ENCODE data around the gene MYOF. TPM values are rescaled to one million over a fixed set of nuclear protein-coding genes. Genes with fewer than 3 reads are reported as not detected.

MYOF gene
- polyA plus RNA-seq, 3 donors = 9.7 to 29.1 (median 14.5) TPM

DNA sequence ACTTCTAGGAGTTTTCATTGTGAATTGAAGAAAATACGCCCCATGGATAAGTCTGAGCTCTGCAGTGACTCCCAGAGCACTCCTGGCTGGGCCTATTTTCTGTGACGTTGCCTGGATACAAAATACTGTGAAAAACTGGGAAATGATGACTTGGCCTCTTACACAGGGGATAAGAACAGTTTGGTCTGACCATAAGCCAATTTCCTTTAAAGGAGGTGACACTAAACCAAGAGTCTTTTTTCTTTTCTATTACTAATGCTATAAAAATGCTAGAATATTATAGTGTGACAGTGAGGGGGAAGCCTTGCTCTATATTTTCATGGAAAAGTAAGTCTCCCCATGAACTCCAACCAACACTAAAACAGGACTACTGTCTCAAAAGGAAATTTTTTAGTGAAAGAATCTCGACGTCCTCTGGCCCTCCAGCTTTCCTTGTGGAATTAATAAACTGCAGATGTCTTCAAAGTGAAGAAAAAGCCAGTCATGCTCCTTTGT is 45.5 kb downstream of the MYOF start:
- Mint-ChIP-seq H3K4me1 (peaks cover 74% of the 10 kb centered on the region), H3K9me3 (no peaks in the 10 kb centered on the region), H3K27me3 (ENCODE audit: low read depth in 3 of 3) (no peaks in the 10 kb centered on the region), H3K4me3 (peak overlapping the region in 1 of 2 donors; percentile 42), H3K27ac (peak overlapping the region; percentile 93 to 98 (median 96)), H3K36me3 (peaks cover 24 to 30% of the 10 kb centered on the region in 2 donors)
- Histone ChIP-seq H3K9ac (ENCODE audit: insufficient read depth, low read length, poor library complexity, severe bottlenecking) (peak overlapping the region; percentile 62), H4K20me1 (ENCODE audit: insufficient read depth, low read length) (no peaks in the 10 kb centered on the region), H2AFZ (ENCODE audit: insufficient read depth, low read depth, low read length, poor library complexity, severe bottlenecking) (no peak overlapping the region), H3K27ac (ENCODE audit: low read depth in 1 of 2, low read length in 2 of 2) (peak overlapping the region; percentile 86 to 96), H3K4me2 (replicated peaks; ENCODE audit: extremely low read depth, low read length, poor library complexity, severe bottlenecking) (peak overlapping the region; percentile 36), H3K9me3 (replicated peaks in 1 of 2; ENCODE audit: control insufficient read depth in 1 of 2, insufficient read depth in 1 of 2, low read length in 2 of 2) (no peaks in the 10 kb centered on the region), H3K4me3 (replicated peaks in 1 of 3; ENCODE audit: low read depth in 2 of 3, low read length in 3 of 3) (peak overlapping the region in 1 of 3 experiments; percentile 6), H3K4me1 (ENCODE audit: control insufficient read depth in 1 of 2, insufficient read depth in 2 of 2, low read length in 2 of 2) (peaks cover 68 to 79% of the 10 kb centered on the region in 2 donors), H3K36me3 (replicated peaks in 1 of 2; ENCODE audit: control insufficient read depth in 1 of 2, insufficient read depth in 2 of 2, low read length in 2 of 2) (peaks cover 0 to 19% of the 10 kb centered on the region in 2 donors), H3K79me2 (ENCODE audit: insufficient read depth, low read length) (peaks cover 65% of the 10 kb centered on the region), H3K27me3 (ENCODE audit: control insufficient read depth in 2 of 2, insufficient read depth in 2 of 2, low read length in 2 of 2) (no peaks in the 10 kb centered on the region)
- TF ChIP-seq, protein P1, sequence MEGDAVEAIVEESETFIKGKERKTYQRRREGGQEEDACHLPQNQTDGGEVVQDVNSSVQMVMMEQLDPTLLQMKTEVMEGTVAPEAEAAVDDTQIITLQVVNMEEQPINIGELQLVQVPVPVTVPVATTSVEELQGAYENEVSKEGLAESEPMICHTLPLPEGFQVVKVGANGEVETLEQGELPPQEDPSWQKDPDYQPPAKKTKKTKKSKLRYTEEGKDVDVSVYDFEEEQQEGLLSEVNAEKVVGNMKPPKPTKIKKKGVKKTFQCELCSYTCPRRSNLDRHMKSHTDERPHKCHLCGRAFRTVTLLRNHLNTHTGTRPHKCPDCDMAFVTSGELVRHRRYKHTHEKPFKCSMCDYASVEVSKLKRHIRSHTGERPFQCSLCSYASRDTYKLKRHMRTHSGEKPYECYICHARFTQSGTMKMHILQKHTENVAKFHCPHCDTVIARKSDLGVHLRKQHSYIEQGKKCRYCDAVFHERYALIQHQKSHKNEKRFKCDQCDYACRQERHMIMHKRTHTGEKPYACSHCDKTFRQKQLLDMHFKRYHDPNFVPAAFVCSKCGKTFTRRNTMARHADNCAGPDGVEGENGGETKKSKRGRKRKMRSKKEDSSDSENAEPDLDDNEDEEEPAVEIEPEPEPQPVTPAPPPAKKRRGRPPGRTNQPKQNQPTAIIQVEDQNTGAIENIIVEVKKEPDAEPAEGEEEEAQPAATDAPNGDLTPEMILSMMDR (IDR thresholded peaks at IDR 0.05) = no peak
- intact Hi-C loops (cut with micrococcal nuclease) = loop anchor here (5.0 kb wide), 3 partner anchors 36 to 49 kb away; partner anchors contain the start of gene MYOF (in 1 of the 2)
- WGBS (ENCODE audit: insufficient coverage) = 100% methylated on average over 1 of the region's 4 CpGs
- DNase-seq = peak in 2 of 3 donors; percentile 49 to 68

DNA sequence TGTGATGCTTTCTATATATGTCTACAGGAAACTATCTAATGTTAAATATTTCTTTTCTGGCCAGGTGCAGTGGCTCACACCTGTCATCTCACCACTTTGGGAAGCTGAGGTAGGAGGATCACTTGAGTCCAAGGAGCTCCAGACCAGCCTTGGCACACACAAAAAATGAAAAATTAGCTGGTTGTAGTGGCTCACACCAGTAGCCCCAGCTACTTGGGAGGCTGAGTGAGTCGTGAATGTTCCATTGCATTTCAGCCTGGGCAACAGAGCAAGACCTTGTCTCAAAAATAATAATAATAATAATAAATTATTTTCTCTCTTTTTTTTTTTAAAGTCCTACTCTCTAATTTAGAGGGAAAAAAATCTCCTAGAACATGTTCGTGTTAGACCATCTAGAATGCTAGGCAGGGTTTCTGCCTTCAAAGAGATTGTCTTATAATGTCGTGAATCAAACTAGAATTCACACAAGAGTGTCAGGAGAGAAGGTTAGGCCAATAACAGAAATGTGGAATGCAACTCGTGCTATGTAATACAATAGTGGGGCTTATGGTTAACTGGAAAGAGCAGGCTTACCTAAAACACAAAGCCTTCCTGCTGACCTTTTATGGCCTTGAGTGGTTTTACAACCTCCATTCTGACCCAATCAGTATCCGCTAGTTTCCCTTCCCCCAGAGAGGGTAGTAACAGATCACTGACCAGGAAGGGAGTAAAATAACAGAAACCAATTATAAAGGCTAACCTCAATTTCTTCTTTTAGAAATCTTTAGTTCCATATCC is 46.3 kb downstream of the MYOF start:
- Histone ChIP-seq H4K20me1 (ENCODE audit: insufficient read depth, low read length) (no peaks in the 10 kb centered on the region), H3K4me2 (replicated peaks; ENCODE audit: extremely low read depth, low read length, poor library complexity, severe bottlenecking) (peak overlapping the region; percentile 36), H3K27ac (ENCODE audit: low read depth in 1 of 2, low read length in 2 of 2) (peak overlapping the region; percentile 86 to 96), H3K4me3 (replicated peaks in 1 of 3; ENCODE audit: low read depth in 2 of 3, low read length in 3 of 3) (peak overlapping the region in 1 of 3 experiments; percentile 6), H3K4me1 (ENCODE audit: control insufficient read depth in 1 of 2, insufficient read depth in 2 of 2, low read length in 2 of 2) (peaks cover 60 to 71% of the 10 kb centered on the region in 2 donors), H3K9ac (ENCODE audit: insufficient read depth, low read length, poor library complexity, severe bottlenecking) (peak overlapping the region; percentile 62), H3K36me3 (replicated peaks in 1 of 2; ENCODE audit: control insufficient read depth in 1 of 2, insufficient read depth in 2 of 2, low read length in 2 of 2) (peaks cover 0 to 25% of the 10 kb centered on the region in 2 donors), H3K27me3 (ENCODE audit: control insufficient read depth in 2 of 2, insufficient read depth in 2 of 2, low read length in 2 of 2) (no peaks in the 10 kb centered on the region), H3K79me2 (ENCODE audit: insufficient read depth, low read length) (peaks cover 67% of the 10 kb centered on the region), H2AFZ (ENCODE audit: insufficient read depth, low read depth, low read length, poor library complexity, severe bottlenecking) (no peak overlapping the region), H3K9me3 (replicated peaks in 1 of 2; ENCODE audit: control insufficient read depth in 1 of 2, insufficient read depth in 1 of 2, low read length in 2 of 2) (no peaks in the 10 kb centered on the region)
- H3K4me3 Mint-ChIP-seq = peak overlapping the region in 1 of 2 donors; percentile 30
- H3K27me3 Mint-ChIP-seq (ENCODE audit: low read depth in 3 of 3) = no peaks in the 10 kb centered on the region
- H3K9me3 Mint-ChIP-seq = no peaks in the 10 kb centered on the region
- peaks cover 28 to 32% of the 10 kb centered on the region in 2 donors for H3K36me3 Mint-ChIP-seq
- TF ChIP-seq, protein P1 (IDR thresholded peaks at IDR 0.05) = no peak
- intact Hi-C loops (cut with micrococcal nuclease) = loop anchor here (5.0 kb wide), 3 partner anchors 36 to 49 kb away; partner anchors contain the start of gene MYOF (in 1 of the 2)
- DNase-seq = peak; percentile 78 to 86 (median 84)
- peaks cover 66% of the 10 kb centered on the region for H3K4me1 Mint-ChIP-seq
- WGBS (ENCODE audit: insufficient coverage) = no CpG with 5 or more reads among the region's 5 CpGs
- H3K27ac Mint-ChIP-seq = peak overlapping the region; percentile 93 to 98 (median 96)
